GM18498 (cell line): ENCODE measurements around the gene BUD23.

Experiments used
- ATAC-seq: cut with Tn5 transposase; IDR thresholded peaks from one replicate; pipeline ENCODE4 v1.9.1; 2021; ENCODE audit warnings: mild to moderate bottlenecking, moderate library complexity; ENCODE audit not compliant: unreplicated experiment

Gene BUD23

DNA sequence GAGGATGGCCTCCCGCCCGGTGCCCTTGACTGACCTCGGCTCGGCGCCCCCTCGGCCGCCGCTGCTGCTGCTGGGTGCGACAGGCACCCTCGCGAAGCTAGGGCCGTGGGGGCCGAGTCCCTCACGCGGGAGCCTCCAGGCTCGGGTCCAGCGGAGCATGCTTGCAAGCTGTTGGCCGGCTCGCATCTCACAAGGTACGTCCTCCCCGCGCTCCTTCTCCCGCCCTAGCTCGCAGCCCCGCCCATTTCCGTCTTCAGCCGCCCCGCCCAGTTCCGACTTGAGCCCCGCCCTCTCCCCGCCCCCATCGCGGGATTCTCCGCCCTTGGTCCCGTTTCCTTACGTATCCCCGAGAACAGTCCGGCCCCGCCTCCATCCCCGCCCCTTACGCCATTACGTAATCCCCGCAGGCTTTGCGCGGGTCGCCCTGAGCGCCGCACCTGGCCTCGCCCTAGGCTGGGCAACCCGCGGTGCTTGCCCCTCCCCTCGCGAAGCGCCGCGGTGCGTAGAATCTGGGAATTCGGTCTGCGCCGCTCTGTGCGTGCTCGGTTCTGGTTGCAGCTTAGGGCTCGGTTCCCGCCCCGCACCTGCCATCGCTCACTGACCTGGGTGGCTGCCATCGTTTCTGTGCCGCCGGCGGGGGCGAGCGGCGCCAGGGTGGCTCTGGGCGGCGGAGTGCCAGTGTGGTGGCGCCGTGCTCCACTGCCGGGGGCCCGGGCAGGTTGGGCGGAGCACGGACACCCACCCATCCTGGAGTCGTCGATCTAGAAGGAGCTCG is 55.4 kb downstream of the BUD23 start, which contains the start of gene ABHD11:
ABHD11 (minus strand) TSS at position 191 of the 775 bp plus-strand sequence; CDS start at position 159, 32 bp downstream.
- peak; percentile 93 for ATAC-seq

- no peak for ATAC-seq
Observed at GRCh38 chr7:73739387-73739767, 56.0 kb downstream of the BUD23 start.

DNA sequence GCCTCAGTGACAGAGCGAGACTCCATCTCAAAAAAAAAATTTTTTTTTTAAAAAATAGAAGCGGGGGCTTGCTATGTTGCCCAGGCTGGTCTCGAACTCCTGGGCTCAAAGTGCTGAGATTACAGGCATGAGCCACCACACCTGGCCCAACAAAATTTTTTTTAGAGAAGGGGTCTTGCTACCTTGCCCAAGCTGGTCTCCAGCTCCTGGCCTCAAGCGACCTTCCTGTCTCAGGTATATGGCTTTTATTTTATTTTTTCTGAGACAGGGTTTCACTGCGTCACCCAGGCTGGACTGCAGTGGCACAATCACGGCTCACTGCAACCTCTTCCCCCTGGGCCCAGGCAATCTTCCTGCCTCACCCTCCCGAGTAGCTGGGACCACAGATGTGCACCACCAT is 56.8 kb downstream of the BUD23 start:
- no peak for ATAC-seq

DNA sequence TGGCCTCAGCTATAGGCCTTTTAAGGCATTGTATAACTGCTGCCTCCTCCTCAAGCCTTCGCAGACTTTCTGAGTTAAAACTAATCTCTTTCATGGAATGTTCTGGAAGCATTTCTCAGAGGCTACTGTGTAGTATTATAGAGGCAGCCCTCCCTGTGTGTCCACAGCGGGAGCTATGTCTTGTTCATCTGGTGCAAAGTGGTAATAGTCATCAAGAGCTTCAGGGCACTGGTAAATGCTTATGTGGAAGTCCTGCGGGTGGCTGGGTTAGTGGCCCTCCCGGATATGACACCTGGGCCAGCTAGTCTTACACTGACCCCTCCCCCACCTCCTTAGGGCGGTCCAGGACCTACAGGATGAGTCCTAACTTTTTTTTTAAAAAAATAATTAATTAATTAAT is 57.4 kb downstream of the BUD23 start:
- ATAC-seq: no peak

GRCh38 chr7:73741600-73741999 is 58.2 kb downstream of the BUD23 start:
- ATAC-seq: no peak

DNA sequence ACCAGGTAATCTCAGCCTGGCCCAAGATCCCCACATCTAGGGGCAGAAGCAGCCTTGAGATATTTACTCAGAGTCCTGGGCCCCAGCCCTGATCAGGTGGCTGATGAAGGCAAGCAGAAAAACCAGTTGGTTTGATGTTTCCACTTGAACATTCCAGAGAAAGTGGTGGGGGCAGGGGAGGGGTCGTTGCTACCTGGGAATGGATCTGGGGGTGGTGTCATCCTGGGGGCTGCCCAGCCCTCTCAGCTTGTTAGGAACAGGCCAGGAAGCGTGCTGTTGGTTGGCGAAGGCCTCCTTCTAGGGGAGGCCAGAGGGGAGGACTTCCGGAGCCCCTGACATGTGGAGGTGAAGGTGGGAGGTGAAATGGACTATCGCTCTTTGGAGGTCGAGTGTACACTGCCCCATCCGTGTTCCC is 58.9 kb downstream of the BUD23 start:
- ATAC-seq: no peak

- ATAC-seq: no peak
Observed at GRCh38 chr7:73742753-73743641, 59.6 kb downstream of the BUD23 start.

GRCh38 chr7:73746378-73746777 is 63.0 kb downstream of the BUD23 start:
- ATAC-seq: no peak
